RWPE2 (cell line): ENCODE measurements around the gene MRPL34.

Source experiments
- ATAC-seq: fragments of 200-7000 bp; cut with Tn5 transposase; 3 replicates; pipeline ENCODE4 v1.9.1; 2021; ENCODE audit warnings: low read depth
- DNase-seq: peaks from one replicate; pipeline ENCODE4 v3.0.0-alpha.2; 2020; ENCODE audit warnings: low spot score
- H3K27ac ChIP-seq: fragments of 450-650 bp; 2 replicates; pipeline ENCODE4 v1.5.1; 2017; ENCODE audit warnings: mild to moderate bottlenecking; ENCODE audit not compliant: poor library complexity, severe bottlenecking
- H3K27me3 ChIP-seq: fragments of 250-450 bp; sonication (Bioruptor Pico); 2 replicates; pipeline ENCODE4 v1.5.1; 2021; ENCODE audit warnings: mild to moderate bottlenecking, moderate library complexity; ENCODE audit not compliant: insufficient read depth, poor library complexity, severe bottlenecking
- H3K36me3 ChIP-seq: fragments of 250-450 bp; sonication (Bioruptor Pico); 2 replicates; pipeline ENCODE4 v1.5.1; 2020; ENCODE audit warnings: low read depth, mild to moderate bottlenecking, moderate library complexity
- H3K4me1 ChIP-seq: fragments of 250-450 bp; sonication (Bioruptor Pico); 2 replicates; pipeline ENCODE4 v1.5.1; 2021; ENCODE audit warnings: mild to moderate bottlenecking, moderate library complexity; ENCODE audit not compliant: insufficient read depth, poor library complexity, severe bottlenecking
- H3K4me3 ChIP-seq: fragments of 250-450 bp; sonication (Bioruptor Pico); 2 replicates; pipeline ENCODE4 v1.5.1; 2021; ENCODE audit warnings: mild to moderate bottlenecking, moderate library complexity; ENCODE audit not compliant: severe bottlenecking
- H3K9me3 ChIP-seq: fragments of 250-450 bp; sonication (Bioruptor Pico); 2 replicates; pipeline ENCODE4 v1.5.1; 2021; ENCODE audit warnings: mild to moderate bottlenecking, moderate library complexity; ENCODE audit not compliant: severe bottlenecking
- CTCF ChIP-seq: fragments of 450-650 bp; IDR thresholded peaks from one replicate; pipeline ENCODE4 v1.5.1; 2017; ENCODE audit warnings: mild to moderate bottlenecking, moderate library complexity; ENCODE audit not compliant: poor library complexity, severe bottlenecking

Gene MRPL34

GRCh38 chr19:17305517-17306284, at the start of gene MRPL34:
TSS of gene MRPL34 (plus strand) at chr19:17305872. CDS start at chr19:17305893, 21 bp downstream.
- peak; percentile 67 for ATAC-seq
- peaks cover 3% of the 10 kb centered on the region for H3K4me1 ChIP-seq
- H3K9me3 ChIP-seq = no peaks in the 10 kb centered on the region
- H3K4me3 ChIP-seq = peak within 1 kb of the TSS; percentile 79
- DNase-seq = peak; percentile 99
- peak within 1 kb of the TSS; percentile 73 for H3K27ac ChIP-seq
- 0 out of 2 replicates have a peak, but pooled peaks cover 3% of the 10 kb centered on the region for H3K36me3 ChIP-seq
- no peaks in the 10 kb centered on the region for H3K27me3 ChIP-seq
- TF ChIP-seq CTCF = peak; percentile 93

- TF ChIP-seq CTCF = no peak
- Histone ChIP-seq H3K9me3 (no peaks in the 10 kb centered on the region), H3K27ac (no peak overlapping the region), H3K36me3 (no peaks in the 10 kb centered on the region), H3K4me3 (no peak overlapping the region), H3K27me3 (no peaks in the 10 kb centered on the region), H3K4me1 (no peaks in the 10 kb centered on the region)
- no peak for DNase-seq
- ATAC-seq = no peak
Observed at GRCh38 chr19:17256130-17256529, 49.5 kb upstream of the MRPL34 start.

GRCh38 chr19:17259118-17259780, 46.4 kb upstream of the MRPL34 start:
- Histone ChIP-seq H3K36me3 (no peaks in the 10 kb centered on the region), H3K9me3 (no peaks in the 10 kb centered on the region), H3K4me1 (no peaks in the 10 kb centered on the region), H3K27ac (no peak overlapping the region), H3K4me3 (no peak overlapping the region), H3K27me3 (no peaks in the 10 kb centered on the region)
- ATAC-seq (no peak), DNase-seq (no peak)
- no peak for TF ChIP-seq CTCF

- no peaks in the 10 kb centered on the region for H3K4me1 ChIP-seq
- H3K9me3 ChIP-seq = no peaks in the 10 kb centered on the region
- DNase-seq (no peak), ATAC-seq (no peak)
- no peaks in the 10 kb centered on the region for H3K36me3 ChIP-seq
- no peak overlapping the region for H3K4me3 ChIP-seq
- no peak overlapping the region for H3K27ac ChIP-seq
- H3K27me3 ChIP-seq = no peaks in the 10 kb centered on the region
- no peak for TF ChIP-seq CTCF
Observed at GRCh38 chr19:17259934-17260333, 45.7 kb upstream of the MRPL34 start.
